HG02840 (cell line): ENCODE measurements around the gene CCNL1.

ENCODE experiments used
- ATAC-seq: cut with Tn5 transposase; IDR thresholded peaks from one replicate; pipeline ENCODE4 v1.9.1; 2021; ENCODE audit warnings: mild to moderate bottlenecking, moderate library complexity, moderate number of reproducible peaks; ENCODE audit not compliant: unreplicated experiment, low FRiP score

Gene CCNL1

GRCh38 chr3:157127831-157128767, 31.8 kb downstream of the CCNL1 start:
- no peak for ATAC-seq

DNA sequence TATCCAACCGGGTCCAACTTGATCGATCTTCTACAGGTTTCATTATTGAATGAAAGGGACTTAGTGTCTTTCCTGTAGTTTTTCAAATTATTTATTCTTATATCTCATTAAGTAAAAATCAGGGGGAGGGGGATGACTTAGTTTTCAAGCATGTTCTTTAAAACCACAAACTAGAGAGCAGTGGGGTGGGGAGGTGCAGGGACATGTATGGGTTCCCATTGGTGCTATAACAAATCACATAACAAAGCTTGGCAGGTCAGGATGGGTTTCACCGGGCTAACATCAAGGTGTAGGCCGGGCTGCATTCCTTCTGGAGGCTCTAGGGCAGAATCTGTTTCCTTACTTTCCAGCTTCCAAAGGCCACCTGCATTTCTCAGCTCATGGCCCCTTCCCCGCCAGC, 32.7 kb downstream of the CCNL1 start:
- ATAC-seq: no peak

DNA sequence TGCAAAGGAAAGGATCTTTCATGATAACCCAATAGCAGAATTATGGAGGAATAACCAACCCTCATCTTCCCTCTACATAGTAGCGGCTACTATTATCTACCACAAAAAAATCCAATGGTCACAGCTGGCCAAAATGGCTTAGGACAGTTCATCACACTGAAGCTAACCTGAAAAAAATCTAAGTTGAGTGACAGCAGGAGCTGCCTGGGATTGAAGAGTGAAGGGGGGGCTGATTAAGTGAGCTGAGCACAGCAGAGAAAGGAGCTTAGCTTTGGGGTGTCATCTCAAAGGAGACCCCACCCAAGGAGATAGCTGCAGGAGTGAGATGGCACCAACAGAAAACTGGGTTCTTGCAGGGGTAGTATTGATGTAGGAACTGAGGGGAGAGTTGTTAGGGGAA, 33.6 kb downstream of the CCNL1 start:
- ATAC-seq: no peak

DNA sequence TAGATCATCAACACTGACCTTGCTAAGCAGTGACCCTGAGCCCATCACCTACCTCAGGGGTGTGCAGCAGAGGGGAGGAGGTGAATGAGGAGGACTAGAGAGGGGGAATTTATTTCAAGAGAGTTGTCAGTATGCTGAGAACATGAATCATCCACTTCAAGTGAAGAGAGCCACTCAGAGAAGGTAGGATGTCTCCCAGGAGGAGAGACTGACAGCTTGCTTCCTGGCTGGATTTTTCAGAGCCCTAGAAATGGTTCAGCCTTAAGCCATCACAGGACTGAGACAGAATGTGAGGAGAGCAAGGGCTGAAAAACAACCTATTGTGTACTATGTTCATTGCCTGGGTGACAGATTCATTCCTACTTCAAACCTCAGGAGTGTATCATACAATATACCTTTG, 34.8 kb downstream of the CCNL1 start:
- ATAC-seq: no peak

DNA sequence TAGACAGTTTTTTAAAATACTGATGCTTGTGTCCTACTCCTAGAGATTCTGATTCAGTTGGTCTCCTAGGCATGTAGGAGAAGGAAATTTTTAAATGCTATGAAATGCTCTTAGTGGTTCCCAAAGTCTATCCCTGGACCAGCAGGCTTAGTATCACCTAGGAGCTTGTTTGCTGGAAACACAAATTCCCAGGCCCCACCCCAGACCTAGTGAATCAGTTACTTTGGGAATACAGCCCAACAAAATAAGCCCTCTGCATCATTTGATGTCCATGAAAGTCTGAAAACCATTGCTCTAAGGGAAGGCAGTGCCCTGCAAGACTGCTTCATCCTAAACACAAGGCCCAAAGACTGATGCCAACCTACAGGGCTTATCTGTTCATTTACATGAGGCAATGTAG, 36.3 kb downstream of the CCNL1 start:
- no peak for ATAC-seq

DNA sequence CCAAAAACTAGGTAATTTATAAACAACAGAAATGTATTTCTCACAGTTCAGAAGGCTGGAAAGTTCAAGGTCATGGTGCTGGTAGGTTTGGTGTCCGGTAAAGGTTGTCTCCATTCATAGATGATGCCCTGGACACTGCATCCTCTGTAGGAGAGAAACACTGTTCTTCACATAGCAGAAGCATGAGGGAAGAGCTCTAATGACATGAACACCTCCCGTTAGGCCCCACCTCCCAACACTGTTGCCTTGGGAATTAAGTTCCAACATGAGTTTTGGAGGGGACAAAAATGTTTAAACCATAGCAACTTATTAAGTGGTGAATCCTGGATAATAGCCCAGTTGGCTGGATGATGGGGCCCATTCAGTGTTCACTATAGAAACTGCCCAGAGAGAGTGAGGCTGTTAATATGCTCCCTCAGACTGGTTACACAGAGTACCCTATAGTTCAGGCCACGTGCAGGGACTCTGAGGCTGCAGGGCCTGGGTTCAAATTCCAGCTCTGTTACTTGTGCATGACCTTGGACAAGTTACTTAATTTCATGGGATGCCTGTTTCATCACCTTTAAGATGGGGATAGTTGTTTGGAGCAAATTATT, 37.0 kb downstream of the CCNL1 start:
- no peak for ATAC-seq

GRCh38 chr3:157122116-157122515, 37.8 kb downstream of the CCNL1 start:
- ATAC-seq: no peak

- ATAC-seq: no peak
Observed at GRCh38 chr3:157121522-157121921, 38.4 kb downstream of the CCNL1 start.

- no peak for ATAC-seq
Observed at GRCh38 chr3:157120071-157120892, 39.7 kb downstream of the CCNL1 start.

- ATAC-seq: no peak
Observed at GRCh38 chr3:157119369-157119951, 40.5 kb downstream of the CCNL1 start.

GRCh38 chr3:157117875-157118654, 41.9 kb downstream of the CCNL1 start:
- no peak for ATAC-seq

DNA sequence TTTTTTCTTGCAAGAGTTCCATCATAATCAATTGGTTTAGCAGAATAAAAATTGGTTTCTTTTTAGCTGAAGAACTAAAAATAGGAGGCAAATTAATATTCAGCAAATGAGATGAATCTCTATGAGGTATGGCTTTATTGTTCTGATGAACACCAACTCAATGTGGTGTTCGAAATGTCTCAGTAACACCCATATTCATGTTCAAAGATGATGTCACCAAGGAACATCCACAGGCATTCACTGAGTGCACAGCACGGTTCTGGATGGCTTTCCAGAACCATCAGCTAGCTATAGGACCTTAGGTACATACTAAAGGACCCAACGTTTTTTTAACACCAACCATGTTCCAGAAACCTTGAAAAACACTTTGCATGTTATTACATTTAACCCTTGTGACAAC, 42.7 kb downstream of the CCNL1 start:
- ATAC-seq: no peak

GRCh38 chr3:157116017-157116416, 43.9 kb downstream of the CCNL1 start:
- no peak for ATAC-seq

GRCh38 chr3:157115069-157116006, 44.6 kb downstream of the CCNL1 start:
- ATAC-seq: no peak

DNA sequence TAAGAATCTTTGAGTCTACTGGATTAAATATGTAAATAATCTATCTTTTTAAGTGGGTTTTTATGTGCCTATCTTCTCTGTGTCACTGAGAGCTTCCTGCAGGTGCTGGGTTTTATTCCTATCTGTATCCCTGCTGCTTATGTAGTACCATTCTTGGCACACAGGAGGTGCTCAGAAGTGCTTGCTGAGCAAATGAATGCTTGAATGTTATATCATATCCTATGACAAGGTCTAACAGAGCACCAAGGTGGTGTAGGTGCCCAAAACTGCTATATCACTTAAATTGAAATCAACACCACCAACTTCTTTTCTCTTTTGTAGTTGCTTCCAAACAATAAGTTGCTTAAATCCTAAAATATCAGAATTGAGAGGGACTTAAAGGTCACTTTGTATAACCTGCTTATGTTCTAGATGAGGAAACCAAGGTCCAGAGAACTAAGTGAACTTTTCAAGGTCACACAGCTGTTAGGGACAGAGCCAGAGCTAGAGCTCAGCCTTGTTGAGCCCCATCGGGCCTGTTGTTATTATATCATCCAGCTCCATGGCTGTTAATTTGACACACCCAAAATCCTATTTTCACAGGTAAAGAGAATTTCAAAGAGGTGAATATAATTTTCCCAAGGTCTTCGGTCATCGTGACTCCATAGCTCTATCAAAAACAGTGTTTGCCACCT, 46.0 kb downstream of the CCNL1 start:
- ATAC-seq: no peak

DNA sequence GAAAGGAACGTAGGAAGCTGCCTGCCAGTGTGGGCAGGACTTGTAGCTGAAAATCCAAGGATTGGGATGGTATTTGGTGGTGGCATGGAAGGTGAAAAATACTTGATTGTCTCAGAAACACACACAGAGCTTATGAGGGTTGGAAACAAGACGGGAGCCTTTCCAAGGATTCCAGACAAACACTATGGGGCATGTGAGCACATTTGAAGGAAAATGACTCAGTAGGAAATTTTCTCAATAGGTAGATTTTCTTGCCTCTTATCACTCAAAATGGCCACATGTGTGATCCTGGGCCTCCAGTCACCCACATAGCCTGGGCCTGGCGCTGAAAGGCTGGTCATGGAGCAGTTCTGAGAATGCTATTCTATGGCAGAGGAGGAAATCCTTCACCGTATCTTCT, 47.4 kb downstream of the CCNL1 start:
- no peak for ATAC-seq

DNA sequence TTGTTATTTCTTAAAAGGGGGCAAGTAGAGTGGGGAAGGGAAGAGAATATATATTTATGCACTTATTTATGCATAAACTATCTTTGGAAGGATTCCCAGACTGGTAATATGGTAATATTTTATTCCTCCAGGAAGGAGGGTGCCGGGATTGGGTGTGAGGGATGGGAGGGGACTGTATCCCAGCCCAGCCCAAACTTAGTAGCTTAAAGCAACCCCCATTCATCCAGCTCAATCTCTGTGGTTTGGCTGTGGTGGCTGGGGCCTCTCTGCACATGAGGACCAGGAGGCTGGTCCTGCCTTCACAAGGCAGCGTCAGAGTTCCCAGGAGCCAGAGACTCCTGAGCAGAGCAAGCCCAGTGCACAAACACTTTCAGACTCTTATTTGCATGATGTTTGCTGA, 48.4 kb downstream of the CCNL1 start:
- ATAC-seq: no peak

GRCh38 chr3:157110761-157111278, 49.1 kb downstream of the CCNL1 start:
- ATAC-seq: no peak
